Measurements from ENCODE around the gene ZFYVE27.

The ZFYVE27 gene

GRCh38 chr10:97805096-97805884 lies 68.4 kb downstream of the ZFYVE27 start:
- H3K9ac ChIP-seq (ENCODE audit: low read length) = no peak overlapping the region
- H3K79me2 ChIP-seq (ENCODE audit: control insufficient read depth, insufficient read depth, low read length, poor library complexity) = no peaks in the 10 kb centered on the region
- H3K4me3 ChIP-seq (ENCODE audit: low read depth, low read length) = no peak overlapping the region
- no peaks in the 10 kb centered on the region for H3K79me1 ChIP-seq (ENCODE audit: low read length)
- no peak overlapping the region for H4K91ac ChIP-seq (ENCODE audit: low read depth, low read length)
- no peak overlapping the region for H2BK5ac ChIP-seq (ENCODE audit: low read depth, low read length, poor library complexity)
- no peak overlapping the region for H3K18ac ChIP-seq (ENCODE audit: low read length)
- H3K27me3 ChIP-seq (ENCODE audit: insufficient read depth, low read length) = no peaks in the 10 kb centered on the region
- no peak overlapping the region for H2AK5ac ChIP-seq (ENCODE audit: low read length)
- H3K9me3 ChIP-seq (ENCODE audit: insufficient read depth, low read depth, low read length) = peaks cover under 1% of the 10 kb centered on the region
- H3K23ac ChIP-seq (ENCODE audit: low read length) = no peak overlapping the region
- WGBS (ENCODE audit: extremely low coverage, insufficient coverage, insufficient read length) = no CpG with 5 or more reads among the region's 12 CpGs
- no peak overlapping the region for H3K4ac ChIP-seq (ENCODE audit: low read depth, low read length)
- H3K27ac ChIP-seq (ENCODE audit: low read depth, low read length) = no peak overlapping the region
- no peak overlapping the region for H2AFZ ChIP-seq (ENCODE audit: insufficient read depth, low read length, poor library complexity)
- H4K12ac ChIP-seq (ENCODE audit: low read depth, low read length) = no peak overlapping the region
- no peak overlapping the region for H2BK120ac ChIP-seq (ENCODE audit: insufficient read depth, low read length, poor library complexity)
- H4K8ac ChIP-seq (ENCODE audit: low read depth, low read length) = no peak overlapping the region
- H2BK12ac ChIP-seq (ENCODE audit: low read length) = no peak overlapping the region
- no peaks in the 10 kb centered on the region for H3K36me3 ChIP-seq (ENCODE audit: control insufficient read depth in 1 of 2, insufficient read depth in 2 of 2, low read length in 2 of 2)
- H3K4me2 ChIP-seq (ENCODE audit: low read length) = no peak overlapping the region
- H3K4me1 ChIP-seq (ENCODE audit: control insufficient read depth in 1 of 2, insufficient read depth in 2 of 2, low read length in 2 of 2) = peaks cover 0 to 2% of the 10 kb centered on the region in 2 experiments
- no peak overlapping the region for H3K14ac ChIP-seq (ENCODE audit: low read length)
- no peak for DNase-seq

GRCh38 chr10:97805949-97806348 lies 69.0 kb downstream of the ZFYVE27 start:
- no peak overlapping the region for H4K12ac ChIP-seq (ENCODE audit: low read depth, low read length)
- H3K4ac ChIP-seq (ENCODE audit: low read depth, low read length) = no peak overlapping the region
- H3K9me3 ChIP-seq (ENCODE audit: insufficient read depth, low read depth, low read length) = no peaks in the 10 kb centered on the region
- no peaks in the 10 kb centered on the region for H3K79me2 ChIP-seq (ENCODE audit: control insufficient read depth, insufficient read depth, low read length, poor library complexity)
- H3K27me3 ChIP-seq (ENCODE audit: insufficient read depth, low read length) = no peaks in the 10 kb centered on the region
- H3K4me3 ChIP-seq (ENCODE audit: low read depth, low read length) = no peak overlapping the region
- H3K14ac ChIP-seq (ENCODE audit: low read length) = no peak overlapping the region
- H3K36me3 ChIP-seq (ENCODE audit: control insufficient read depth in 1 of 2, insufficient read depth in 2 of 2, low read length in 2 of 2) = no peaks in the 10 kb centered on the region
- H3K18ac ChIP-seq (ENCODE audit: low read length) = no peak overlapping the region
- H3K9ac ChIP-seq (ENCODE audit: low read length) = no peak overlapping the region
- H2BK5ac ChIP-seq (ENCODE audit: low read depth, low read length, poor library complexity) = no peak overlapping the region
- H3K23ac ChIP-seq (ENCODE audit: low read length) = no peak overlapping the region
- H2AFZ ChIP-seq (ENCODE audit: insufficient read depth, low read length, poor library complexity) = no peak overlapping the region
- no peak overlapping the region for H2BK120ac ChIP-seq (ENCODE audit: insufficient read depth, low read length, poor library complexity)
- peaks cover 0 to 2% of the 10 kb centered on the region in 2 experiments for H3K4me1 ChIP-seq (ENCODE audit: control insufficient read depth in 1 of 2, insufficient read depth in 2 of 2, low read length in 2 of 2)
- WGBS (ENCODE audit: extremely low coverage, insufficient coverage, insufficient read length) = no CpG with 5 or more reads among the region's 6 CpGs
- H3K4me2 ChIP-seq (ENCODE audit: low read length) = no peak overlapping the region
- DNase-seq = no peak
- H4K8ac ChIP-seq (ENCODE audit: low read depth, low read length) = no peak overlapping the region
- no peaks in the 10 kb centered on the region for H3K79me1 ChIP-seq (ENCODE audit: low read length)
- H3K27ac ChIP-seq (ENCODE audit: low read depth, low read length) = no peak overlapping the region
- no peak overlapping the region for H2BK12ac ChIP-seq (ENCODE audit: low read length)
- H2AK5ac ChIP-seq (ENCODE audit: low read length) = no peak overlapping the region
- no peak overlapping the region for H4K91ac ChIP-seq (ENCODE audit: low read depth, low read length)

- H3K9me3 ChIP-seq (ENCODE audit: insufficient read depth, low read depth, low read length) = no peaks in the 10 kb centered on the region
- no peak overlapping the region for H3K27ac ChIP-seq (ENCODE audit: low read depth, low read length)
- no peaks in the 10 kb centered on the region for H3K27me3 ChIP-seq (ENCODE audit: insufficient read depth, low read length)
- no peak overlapping the region for H3K14ac ChIP-seq (ENCODE audit: low read length)
- no CpG with 5 or more reads among the region's 7 CpGs for WGBS (ENCODE audit: extremely low coverage, insufficient coverage, insufficient read length)
- no peak overlapping the region for H3K9ac ChIP-seq (ENCODE audit: low read length)
- H3K4ac ChIP-seq (ENCODE audit: low read depth, low read length) = no peak overlapping the region
- H3K23ac ChIP-seq (ENCODE audit: low read length) = no peak overlapping the region
- no peak overlapping the region for H2BK120ac ChIP-seq (ENCODE audit: insufficient read depth, low read length, poor library complexity)
- H2BK5ac ChIP-seq (ENCODE audit: low read depth, low read length, poor library complexity) = no peak overlapping the region
- H3K79me1 ChIP-seq (ENCODE audit: low read length) = no peaks in the 10 kb centered on the region
- no peak overlapping the region for H3K4me3 ChIP-seq (ENCODE audit: low read depth, low read length)
- no peak overlapping the region for H4K91ac ChIP-seq (ENCODE audit: low read depth, low read length)
- no peak overlapping the region for H2AK5ac ChIP-seq (ENCODE audit: low read length)
- no peak overlapping the region for H2AFZ ChIP-seq (ENCODE audit: insufficient read depth, low read length, poor library complexity)
- H4K8ac ChIP-seq (ENCODE audit: low read depth, low read length) = no peak overlapping the region
- H3K4me2 ChIP-seq (ENCODE audit: low read length) = no peak overlapping the region
- peak in 1 of 2 donors; percentile 16 for DNase-seq
- no peaks in the 10 kb centered on the region for H3K79me2 ChIP-seq (ENCODE audit: control insufficient read depth, insufficient read depth, low read length, poor library complexity)
- no peak overlapping the region for H3K18ac ChIP-seq (ENCODE audit: low read length)
- peaks cover 0 to 2% of the 10 kb centered on the region in 2 experiments for H3K4me1 ChIP-seq (ENCODE audit: control insufficient read depth in 1 of 2, insufficient read depth in 2 of 2, low read length in 2 of 2)
- H4K12ac ChIP-seq (ENCODE audit: low read depth, low read length) = no peak overlapping the region
- no peaks in the 10 kb centered on the region for H3K36me3 ChIP-seq (ENCODE audit: control insufficient read depth in 1 of 2, insufficient read depth in 2 of 2, low read length in 2 of 2)
- H2BK12ac ChIP-seq (ENCODE audit: low read length) = no peak overlapping the region
Observed at GRCh38 chr10:97810446-97810845, 73.5 kb downstream of the ZFYVE27 start.

Data from trophoblast cell (in vitro differentiated cells and primary cell).